Stimulated activated effector memory CD8-positive, alpha-beta T cell treated with anti-CD3 and anti-CD28 coated beads, Interleukin-12 subunit alpha, Interleukin-12 subunit beta, amount 100 ng/mL, for 72 hours (primary cell): ENCODE measurements around the gene TBCA.
A peak's percentile ranks its signal among the peaks of the same experiment; 100 is the strongest.

Experiments
- ATAC-seq: fragments of 150-1000 bp; cut with Tn5 transposase; 2 replicates; pipeline ENCODE4 v1.10.0; 2021
- DNase-seq, 2 donors: peaks; one replicate each; pipeline ENCODE4 v3.0.0; 2021 to 2022; ENCODE audit warnings: low spot score in 2 of 2
- H3K27ac Mint-ChIP-seq: one replicate; pipeline ENCODE4 v1.8.0; 2022; ENCODE audit warnings: mild to moderate bottlenecking, mixed read lengths
- H3K36me3 Mint-ChIP-seq: one replicate; pipeline ENCODE4 v1.8.0; 2022; ENCODE audit warnings: mild to moderate bottlenecking, mixed read lengths
- H3K4me1 Mint-ChIP-seq: one replicate; pipeline ENCODE4 v1.8.0; 2022; ENCODE audit warnings: mixed read lengths
- H3K4me3 Mint-ChIP-seq: one replicate; pipeline ENCODE4 v1.8.0; 2022; ENCODE audit warnings: mild to moderate bottlenecking, mixed read lengths
- H3K9me3 Mint-ChIP-seq: one replicate; pipeline ENCODE4 v1.8.0; 2022; ENCODE audit warnings: mixed read lengths

The TBCA gene, protein sequence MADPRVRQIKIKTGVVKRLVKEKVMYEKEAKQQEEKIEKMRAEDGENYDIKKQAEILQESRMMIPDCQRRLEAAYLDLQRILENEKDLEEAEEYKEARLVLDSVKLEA

DNA sequence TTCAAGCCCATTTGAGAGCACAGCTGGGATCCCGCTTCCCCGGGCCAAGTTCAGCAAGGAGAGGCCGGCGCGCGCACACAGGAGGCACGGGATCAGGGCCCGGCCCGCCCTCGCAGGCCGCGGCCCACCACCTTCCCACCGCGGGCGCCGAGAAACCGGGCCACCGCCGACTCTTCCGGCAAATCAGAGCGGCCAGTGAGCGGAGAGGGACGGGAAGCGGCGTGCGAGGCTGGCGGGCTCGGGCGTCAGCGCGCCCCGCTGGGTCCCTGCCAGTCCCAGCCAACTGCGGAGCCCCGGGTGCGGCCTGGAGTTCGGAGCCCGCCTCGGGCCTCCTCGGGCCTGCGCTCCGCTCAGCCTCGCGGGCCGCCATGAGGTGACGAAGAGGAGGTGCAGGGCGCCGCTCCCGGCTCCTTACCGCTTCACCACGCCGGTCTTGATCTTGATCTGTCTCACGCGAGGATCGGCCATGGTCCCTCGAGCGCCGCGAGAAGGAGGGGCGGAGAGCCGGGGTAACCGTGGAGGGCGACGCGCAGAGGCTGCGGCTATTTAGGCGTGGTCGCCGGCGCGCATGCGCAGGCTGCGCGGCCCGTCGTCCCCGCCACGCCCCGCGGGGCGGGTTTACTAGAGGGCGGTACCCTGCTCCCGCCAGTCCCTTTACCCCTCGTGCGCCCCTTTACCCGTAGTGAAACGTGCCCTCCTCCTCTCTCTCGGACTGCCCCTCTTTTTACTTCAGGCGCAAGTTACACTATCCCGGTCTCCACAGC, at the start of gene TBCA:
TSS of gene TBCA (minus strand) at position 550 of the 764 bp plus-strand sequence. CDS start at position 468, 82 bp downstream.
- Mint-ChIP-seq H3K9me3 (no peaks in the 10 kb centered on the region), H3K4me3 (peak within 1 kb of the TSS; percentile 92), H3K27ac (peak within 1 kb of the TSS; percentile 98), H3K4me1 (peaks cover 45% of the 10 kb centered on the region), H3K36me3 (peaks cover 51% of the 10 kb centered on the region)
- ATAC-seq (peak; percentile 91), DNase-seq (peak; percentile 84 to 94)

DNA sequence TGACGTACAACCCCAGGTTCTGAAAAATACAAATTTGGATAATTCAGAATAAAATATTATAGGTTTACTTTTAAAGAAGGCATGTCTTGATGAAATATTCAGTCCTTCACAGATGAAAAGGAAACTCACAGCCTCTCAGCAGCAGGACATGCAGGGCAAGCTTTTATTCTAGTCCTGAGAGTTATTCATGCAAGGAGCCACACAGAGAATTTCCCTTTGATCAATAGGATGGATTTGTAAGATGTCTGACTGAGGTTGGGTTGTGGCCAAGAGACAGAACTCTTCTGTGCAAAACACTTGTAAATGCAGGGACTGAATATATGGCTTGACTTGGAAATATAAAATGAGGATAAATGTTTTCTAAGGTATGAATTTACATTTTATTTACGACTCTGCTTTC, 48.8 kb upstream of the TBCA start:
- Mint-ChIP-seq H3K4me3 (no peak overlapping the region), H3K4me1 (no peaks in the 10 kb centered on the region), H3K27ac (no peak overlapping the region), H3K9me3 (no peaks in the 10 kb centered on the region), H3K36me3 (no peaks in the 10 kb centered on the region)
- DNase-seq (no peak), ATAC-seq (no peak)

DNA sequence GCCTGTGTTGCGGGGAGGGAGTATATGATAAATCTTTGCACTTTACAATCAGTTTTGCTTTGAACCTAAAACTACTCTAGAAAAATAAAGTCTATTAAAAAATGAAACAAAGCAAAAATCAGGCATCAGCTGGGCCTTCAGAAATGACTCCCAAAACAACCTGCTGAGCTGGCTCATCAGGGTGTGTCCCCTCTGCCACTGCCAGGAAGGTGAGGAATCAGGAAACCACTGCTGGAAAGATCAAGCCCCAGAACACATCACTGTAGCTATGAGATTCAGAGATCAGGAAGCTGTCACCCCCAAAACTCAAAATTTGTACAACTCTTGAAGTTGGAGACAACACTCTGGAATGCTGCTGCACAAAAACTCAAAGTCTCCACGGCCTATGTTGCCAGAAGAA, 40.5 kb upstream of the TBCA start:
- ATAC-seq = no peak

DNA sequence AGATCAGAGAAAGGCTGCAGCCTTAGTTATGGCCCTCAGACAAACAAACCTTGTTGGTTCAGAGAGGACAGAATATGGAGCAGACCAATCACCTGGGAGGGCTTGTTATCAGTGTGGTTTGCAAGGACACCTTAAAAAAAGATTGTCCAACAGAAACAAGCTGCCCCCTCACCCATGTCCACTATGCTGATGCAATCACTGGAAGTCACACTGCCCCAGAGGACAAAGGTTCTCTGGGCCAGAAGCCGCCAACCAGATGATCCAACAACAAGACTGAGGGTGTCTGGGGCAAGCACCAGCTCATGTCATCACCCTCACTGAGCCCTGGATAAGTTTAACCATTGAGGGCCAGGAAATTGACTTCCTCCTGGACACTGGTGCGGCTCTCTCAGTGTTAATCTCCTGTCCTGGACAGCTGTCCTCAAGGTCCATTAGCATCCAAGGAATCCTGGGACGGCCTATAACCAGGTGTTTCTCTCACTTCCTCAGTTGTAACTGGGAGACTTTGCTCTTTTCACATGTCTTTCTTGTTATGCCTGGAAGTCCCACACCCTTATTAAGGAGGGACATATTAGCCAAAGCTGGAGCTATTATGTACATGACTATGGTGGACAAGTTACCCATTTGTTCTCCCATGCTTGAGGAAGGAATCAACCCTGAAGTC, 36.9 kb upstream of the TBCA start:
- DNase-seq = no peak
- H3K36me3 Mint-ChIP-seq = no peaks in the 10 kb centered on the region
- H3K4me1 Mint-ChIP-seq = no peaks in the 10 kb centered on the region

More for the DNA sequence above, 40.5 kb upstream of the TBCA start:
- no peaks in the 10 kb centered on the region for H3K9me3 Mint-ChIP-seq
- H3K4me3 Mint-ChIP-seq = no peak overlapping the region
- no peaks in the 10 kb centered on the region for H3K4me1 Mint-ChIP-seq
- DNase-seq = no peak
- H3K36me3 Mint-ChIP-seq = no peaks in the 10 kb centered on the region
- H3K27ac Mint-ChIP-seq = no peak overlapping the region

GRCh38 chr5:77806213-77806843, 30.2 kb upstream of the TBCA start:
- Mint-ChIP-seq H3K4me3 (peak overlapping the region; percentile 33), H3K4me1 (peaks cover 12% of the 10 kb centered on the region), H3K36me3 (no peaks in the 10 kb centered on the region), H3K27ac (peak overlapping the region; percentile 7), H3K9me3 (peaks cover 15% of the 10 kb centered on the region)
- ATAC-seq (no peak), DNase-seq (no peak)

More for the DNA sequence above, 36.9 kb upstream of the TBCA start:
- H3K4me3 Mint-ChIP-seq = no peak overlapping the region
- H3K9me3 Mint-ChIP-seq = peaks cover 6% of the 10 kb centered on the region
- no peak for ATAC-seq
- H3K27ac Mint-ChIP-seq = no peak overlapping the region

DNA sequence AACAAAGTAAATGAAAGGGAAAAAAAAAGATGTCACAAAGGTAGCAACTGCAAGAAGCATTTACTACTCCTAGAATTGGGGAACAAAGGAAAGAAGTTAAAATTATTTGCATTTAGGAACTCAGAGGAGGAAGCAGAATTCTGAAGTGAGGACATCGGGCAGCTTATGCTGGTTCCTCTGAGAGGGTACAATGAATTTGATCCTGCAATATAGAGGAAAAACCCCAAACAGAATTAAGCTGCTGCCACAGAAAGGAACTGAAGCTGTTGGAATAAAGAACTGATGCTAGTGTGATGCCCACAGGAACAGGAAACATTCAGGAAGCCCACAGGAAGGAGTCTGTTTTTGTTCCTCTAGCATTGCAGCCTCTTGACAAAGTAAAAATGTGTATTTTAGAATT, 22.3 kb upstream of the TBCA start:
- H3K4me3 Mint-ChIP-seq = no peak overlapping the region
- H3K4me1 Mint-ChIP-seq = no peaks in the 10 kb centered on the region
- H3K36me3 Mint-ChIP-seq = no peaks in the 10 kb centered on the region
- DNase-seq (no peak), ATAC-seq (no peak)
- H3K27ac Mint-ChIP-seq = no peak overlapping the region
- H3K9me3 Mint-ChIP-seq = peaks cover 16% of the 10 kb centered on the region

GRCh38 chr5:77797136-77797535, 21.0 kb upstream of the TBCA start:
- Mint-ChIP-seq H3K4me3 (no peak overlapping the region), H3K27ac (no peak overlapping the region), H3K4me1 (no peaks in the 10 kb centered on the region), H3K9me3 (peaks cover 11% of the 10 kb centered on the region), H3K36me3 (no peaks in the 10 kb centered on the region)
- no peak for ATAC-seq
- DNase-seq = no peak

GRCh38 chr5:77795846-77796245, 19.7 kb upstream of the TBCA start:
- peaks cover 7% of the 10 kb centered on the region for H3K9me3 Mint-ChIP-seq
- DNase-seq (no peak), ATAC-seq (no peak)
- H3K36me3 Mint-ChIP-seq = no peaks in the 10 kb centered on the region
- H3K4me1 Mint-ChIP-seq = no peaks in the 10 kb centered on the region
- no peak overlapping the region for H3K4me3 Mint-ChIP-seq
- H3K27ac Mint-ChIP-seq = no peak overlapping the region

DNA sequence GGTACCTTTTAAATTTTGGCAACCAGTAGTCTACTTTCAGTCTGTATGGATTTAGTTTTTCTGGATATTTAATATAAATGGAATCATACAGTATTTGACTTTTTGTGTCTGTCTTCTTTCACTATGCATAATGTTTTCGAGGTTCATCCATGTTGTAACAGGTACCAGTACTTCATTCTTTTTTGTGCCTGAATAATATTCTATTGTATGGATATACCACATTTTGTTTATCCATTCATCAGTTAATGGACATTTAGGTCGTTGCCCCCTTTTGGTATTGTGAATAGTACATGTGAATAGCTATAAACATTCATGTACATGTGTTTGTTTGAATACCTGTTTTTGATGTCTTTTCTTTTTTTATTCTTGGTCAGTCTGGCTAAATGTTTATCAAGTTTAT, 19.1 kb upstream of the TBCA start:
- H3K4me3 Mint-ChIP-seq = no peak overlapping the region
- ATAC-seq = no peak
- H3K36me3 Mint-ChIP-seq = no peaks in the 10 kb centered on the region
- H3K27ac Mint-ChIP-seq = no peak overlapping the region
- no peak for DNase-seq
- no peaks in the 10 kb centered on the region for H3K4me1 Mint-ChIP-seq
- H3K9me3 Mint-ChIP-seq = peaks cover 7% of the 10 kb centered on the region

GRCh38 chr5:77791926-77792325, 15.8 kb upstream of the TBCA start:
- peaks cover 7% of the 10 kb centered on the region for H3K9me3 Mint-ChIP-seq
- no peaks in the 10 kb centered on the region for H3K4me1 Mint-ChIP-seq
- DNase-seq (no peak), ATAC-seq (no peak)
- no peak overlapping the region for H3K27ac Mint-ChIP-seq
- H3K36me3 Mint-ChIP-seq = no peaks in the 10 kb centered on the region
- H3K4me3 Mint-ChIP-seq = no peak overlapping the region

DNA sequence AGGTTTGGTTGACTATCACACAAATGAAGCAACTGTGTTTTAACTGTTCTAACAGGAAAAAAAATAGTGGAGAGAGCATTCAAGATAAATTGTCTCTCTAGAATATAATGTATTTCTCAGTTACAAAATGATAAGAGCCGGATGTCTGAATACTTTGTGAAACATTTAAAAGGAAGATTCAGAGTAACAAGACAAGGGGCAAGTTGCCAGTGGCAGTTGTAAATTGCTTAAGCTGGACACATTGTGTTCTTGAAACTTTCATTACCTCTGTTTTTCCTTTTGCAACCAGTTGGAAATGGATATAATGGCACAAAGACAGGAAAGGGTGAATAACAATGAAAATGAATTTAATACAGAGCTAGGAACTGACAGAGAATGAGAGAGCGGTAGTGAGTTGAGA, 15.2 kb upstream of the TBCA start:
- Mint-ChIP-seq H3K4me3 (no peak overlapping the region), H3K4me1 (no peaks in the 10 kb centered on the region), H3K36me3 (no peaks in the 10 kb centered on the region), H3K27ac (no peak overlapping the region), H3K9me3 (peaks cover 7% of the 10 kb centered on the region)
- ATAC-seq = no peak
- DNase-seq = no peak

- no peak overlapping the region for H3K4me3 Mint-ChIP-seq
- DNase-seq = no peak
- no peak for ATAC-seq
- H3K9me3 Mint-ChIP-seq = no peaks in the 10 kb centered on the region
- H3K4me1 Mint-ChIP-seq = no peaks in the 10 kb centered on the region
- H3K27ac Mint-ChIP-seq = no peak overlapping the region
- H3K36me3 Mint-ChIP-seq = no peaks in the 10 kb centered on the region
Measured at GRCh38 chr5:77785229-77785628, 9.1 kb upstream of the TBCA start.

DNA sequence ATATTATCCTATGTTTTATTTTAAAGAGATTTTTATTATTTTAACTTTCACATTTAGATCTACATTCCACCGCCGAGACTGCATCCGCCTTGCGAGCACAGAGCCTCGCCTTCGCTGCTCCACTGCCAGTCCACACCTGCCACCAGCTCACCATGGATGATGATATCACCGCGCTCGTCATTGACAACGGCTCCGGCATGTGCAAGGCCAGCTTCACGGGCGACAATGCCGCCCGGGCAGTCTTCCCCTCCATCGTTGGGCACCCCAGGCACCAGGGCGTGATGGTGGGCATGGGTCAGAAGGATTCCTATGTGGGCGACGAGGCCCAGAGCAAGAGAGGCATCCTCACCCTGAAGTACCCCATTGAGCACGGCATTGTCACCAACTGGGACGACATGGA, 8.6 kb upstream of the TBCA start:
- no peak overlapping the region for H3K4me3 Mint-ChIP-seq
- no peaks in the 10 kb centered on the region for H3K9me3 Mint-ChIP-seq
- H3K36me3 Mint-ChIP-seq = no peaks in the 10 kb centered on the region
- H3K4me1 Mint-ChIP-seq = no peaks in the 10 kb centered on the region
- no peak overlapping the region for H3K27ac Mint-ChIP-seq
- ATAC-seq (no peak), DNase-seq (no peak)

- H3K36me3 Mint-ChIP-seq = peaks cover 7% of the 10 kb centered on the region
- H3K27ac Mint-ChIP-seq = no peak overlapping the region
- H3K9me3 Mint-ChIP-seq = no peaks in the 10 kb centered on the region
- H3K4me3 Mint-ChIP-seq = no peak overlapping the region
- DNase-seq = no peak
- ATAC-seq = no peak
- peaks cover 11% of the 10 kb centered on the region for H3K4me1 Mint-ChIP-seq
Measured at GRCh38 chr5:77781076-77781475, 4.9 kb upstream of the TBCA start.

DNA sequence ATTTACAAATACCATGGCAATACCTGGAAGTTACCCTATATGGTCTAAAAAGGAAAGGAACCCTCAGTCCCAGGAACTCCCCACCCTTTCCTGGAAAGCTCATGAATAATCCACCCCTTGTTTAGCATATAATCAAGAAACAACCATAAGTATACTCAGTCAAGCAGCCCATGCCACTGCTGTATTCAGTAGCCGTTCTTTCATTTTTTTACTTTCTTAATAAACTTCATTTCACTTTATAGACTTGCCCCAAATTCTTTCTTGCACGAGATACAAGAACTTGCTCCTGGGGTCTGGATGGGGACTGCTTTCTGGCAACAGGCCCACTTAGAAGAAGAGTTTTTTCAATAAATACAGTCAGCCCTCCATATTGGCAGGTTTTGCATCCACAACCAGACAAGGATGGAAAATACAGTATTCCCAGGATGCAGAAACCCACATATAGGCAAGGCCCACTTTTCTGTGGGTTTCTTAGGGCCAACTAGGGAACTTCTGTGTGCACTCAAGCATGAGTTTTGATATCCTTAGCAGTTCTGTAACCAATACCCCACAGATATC, 2.8 kb upstream of the TBCA start:
- H3K4me3 Mint-ChIP-seq = no peak overlapping the region
- no peak overlapping the region for H3K27ac Mint-ChIP-seq
- peaks cover 28% of the 10 kb centered on the region for H3K4me1 Mint-ChIP-seq
- DNase-seq (no peak), ATAC-seq (no peak)
- no peaks in the 10 kb centered on the region for H3K9me3 Mint-ChIP-seq
- peaks cover 27% of the 10 kb centered on the region for H3K36me3 Mint-ChIP-seq
